ENCODE results near the gene AP2B1. TPM values are rescaled to one million over a fixed set of nuclear protein-coding genes. Genes with fewer than 3 reads are reported as not detected.

The AP2B1 gene
- total RNA-seq, 1 experiment from 2014 or later: 100 TPM

DNA sequence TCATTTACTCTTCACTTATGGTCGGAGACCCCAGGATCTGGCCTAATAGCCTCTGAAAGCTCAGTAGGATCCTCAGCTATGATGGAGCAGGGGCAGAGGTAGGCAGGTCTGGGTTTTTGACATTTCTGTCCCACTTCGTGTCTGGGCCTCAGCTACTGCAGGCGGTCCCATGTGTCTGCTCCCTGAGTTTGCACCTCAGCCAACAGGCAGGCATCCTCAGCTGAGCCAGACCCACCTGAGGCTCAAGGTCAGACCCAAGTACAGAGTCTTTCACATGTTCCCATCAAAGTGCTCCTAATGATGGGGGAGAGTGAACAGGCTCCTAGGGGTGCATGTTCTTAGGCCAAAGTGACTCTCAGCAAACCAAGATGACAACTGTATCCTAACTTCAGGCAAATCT is 141.4 kb downstream of the AP2B1 start:
- no peak for DNase-seq (ENCODE audit: low read depth)

DNA sequence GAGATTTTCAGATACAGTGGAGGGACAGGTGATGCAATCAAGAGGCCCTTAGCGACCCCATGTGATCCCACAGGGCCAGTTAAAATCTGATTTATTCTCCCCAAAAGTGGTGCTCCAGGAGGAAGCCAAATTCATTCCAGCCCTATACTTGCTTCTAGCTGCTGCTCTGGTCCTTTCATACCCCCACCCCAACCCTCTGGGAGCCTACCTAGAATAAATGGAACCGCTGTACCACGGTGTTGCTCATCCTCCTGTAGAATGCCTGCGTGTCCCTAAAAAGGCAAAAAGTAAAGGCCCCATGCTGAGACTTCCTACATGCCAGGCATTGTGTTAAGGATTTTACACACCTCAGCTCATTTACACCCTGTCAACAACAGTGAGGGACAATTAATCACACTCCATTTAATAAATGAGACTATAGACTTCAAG is 142.3 kb downstream of the AP2B1 start:
- DNase-seq (ENCODE audit: low read depth): no peak

DNA sequence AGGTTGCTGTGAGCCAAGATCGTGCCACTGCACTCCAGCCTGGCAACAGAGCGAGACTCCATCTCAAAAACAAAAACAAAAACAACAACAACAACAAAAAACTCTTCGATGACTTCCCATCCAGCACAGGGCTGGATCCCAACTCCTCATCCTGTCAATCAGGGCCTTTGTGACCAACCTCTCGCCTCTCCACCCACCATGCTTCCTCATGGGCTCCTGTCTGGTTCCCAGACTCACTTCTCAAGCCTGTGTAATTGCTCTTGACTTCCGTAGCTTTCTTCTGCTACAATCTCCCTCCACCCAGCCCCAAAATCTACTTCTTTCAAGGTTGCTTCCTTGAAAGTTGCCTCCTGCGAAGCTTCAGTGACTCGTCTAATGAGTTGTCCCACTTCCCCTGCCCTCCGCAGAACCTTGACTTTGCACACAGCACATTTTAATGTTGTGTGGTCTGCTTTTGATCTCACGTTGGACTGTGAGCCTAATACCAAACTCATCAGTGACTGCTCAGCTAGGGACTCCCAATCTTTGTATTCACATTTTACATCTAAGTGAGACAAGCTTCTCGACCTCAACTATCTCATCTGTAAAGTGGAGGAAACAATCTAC is 143.4 kb downstream of the AP2B1 start:
- no peak for DNase-seq (ENCODE audit: low read depth)

DNA sequence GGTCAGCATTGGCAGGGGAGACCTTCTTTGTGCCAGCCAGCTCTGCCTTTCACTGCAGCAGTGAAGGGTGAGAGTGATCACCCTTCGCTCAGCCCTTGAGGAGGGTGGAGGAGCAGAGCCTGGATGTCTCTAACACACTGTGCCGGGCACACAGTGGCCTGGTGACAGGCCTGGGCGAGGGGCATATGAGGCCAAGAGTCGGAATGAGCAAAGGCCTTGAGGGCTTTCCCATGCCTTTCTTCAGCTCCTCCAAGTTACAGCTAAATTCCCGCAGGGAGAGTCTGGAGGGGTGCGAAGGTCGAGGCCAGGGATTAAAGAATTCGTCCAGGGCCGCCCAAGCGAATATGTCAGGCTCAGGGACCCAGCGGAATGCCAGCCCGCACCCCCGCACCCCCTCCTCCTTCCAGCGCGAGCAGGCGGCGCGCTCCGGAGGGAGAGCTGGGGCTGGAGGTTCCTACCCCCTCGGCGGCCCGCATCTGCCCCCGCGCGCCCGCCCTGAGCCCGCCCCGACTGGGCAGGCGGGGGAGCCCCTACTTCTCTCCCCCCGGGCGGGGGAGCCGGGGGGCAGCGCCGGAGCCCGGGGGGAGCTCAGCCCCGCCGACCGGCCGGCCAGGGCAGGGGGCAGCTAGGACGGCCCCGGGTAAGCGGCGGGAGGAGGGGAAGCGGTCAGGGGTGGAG is 144.3 kb downstream of the AP2B1 start, which contains the start of gene RASL10B:
RASL10B (plus strand) TSS at position 401 of the 678 bp plus-strand sequence. CDS start 3,546 bp downstream, outside the sequence.
- peak; percentile 19 for DNase-seq (ENCODE audit: low read depth)

DNA sequence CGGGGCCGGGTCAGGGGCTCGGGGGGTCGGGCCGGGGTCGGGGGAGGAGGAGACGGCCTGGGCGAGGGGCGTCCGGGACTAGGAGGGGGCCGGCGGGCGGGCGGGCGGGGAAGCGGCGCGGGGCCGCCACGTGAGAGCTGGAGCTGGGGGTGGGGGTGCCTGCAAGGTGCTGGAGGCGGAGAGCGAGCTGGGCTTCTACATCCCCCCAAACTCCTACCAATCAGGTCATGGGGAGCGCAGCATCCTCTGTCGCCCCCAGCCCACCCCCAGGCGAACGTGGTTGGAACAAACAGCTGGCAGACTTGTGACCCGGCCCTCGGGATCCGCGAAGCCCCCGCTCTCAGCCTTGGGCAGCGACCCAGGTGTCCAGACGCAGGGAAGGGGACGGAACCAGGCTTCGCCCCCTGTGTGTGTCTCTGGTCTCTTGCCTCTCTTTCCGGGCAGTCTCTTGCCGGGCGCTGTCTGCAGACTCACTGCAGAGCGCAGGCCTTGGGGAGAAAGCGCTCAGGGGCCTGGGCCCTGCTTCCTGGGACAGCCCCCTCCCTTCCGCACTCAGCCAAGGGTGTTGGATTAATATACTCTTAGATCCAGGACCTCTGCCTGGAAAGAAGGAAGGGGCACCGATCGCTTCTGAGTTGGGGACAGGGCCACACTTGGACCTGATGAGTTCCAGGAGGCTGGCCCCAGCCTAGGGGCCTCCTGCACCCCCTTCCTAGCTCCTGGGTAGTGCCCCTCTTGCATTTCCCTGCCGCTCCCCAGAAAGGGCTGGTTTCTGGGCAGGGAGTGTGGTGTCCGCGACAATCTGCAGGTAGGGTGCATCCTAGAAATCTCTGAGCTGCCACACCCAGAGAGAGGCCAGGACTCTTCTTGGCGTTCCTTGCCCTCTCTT is 145.0 kb downstream of the AP2B1 start:
- DNase-seq (ENCODE audit: low read depth): no peak

DNA sequence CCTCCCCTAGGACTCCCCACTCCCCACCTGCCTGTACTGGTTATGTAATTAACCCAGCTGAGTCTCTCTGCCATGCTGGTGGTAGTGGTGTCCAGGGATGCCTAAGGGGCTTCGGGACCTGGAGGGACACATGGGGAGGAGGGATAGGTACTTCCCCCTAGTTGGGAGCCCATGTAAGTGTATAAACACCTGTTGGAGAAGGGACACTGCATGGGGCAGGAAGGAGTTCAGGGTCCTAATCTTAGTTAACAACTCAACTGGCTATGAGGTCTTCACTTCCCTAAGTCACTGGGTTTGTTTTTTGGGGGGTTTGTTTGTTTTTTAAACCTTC is 145.6 kb downstream of the AP2B1 start:
- no peak for DNase-seq (ENCODE audit: low read depth)

DNA sequence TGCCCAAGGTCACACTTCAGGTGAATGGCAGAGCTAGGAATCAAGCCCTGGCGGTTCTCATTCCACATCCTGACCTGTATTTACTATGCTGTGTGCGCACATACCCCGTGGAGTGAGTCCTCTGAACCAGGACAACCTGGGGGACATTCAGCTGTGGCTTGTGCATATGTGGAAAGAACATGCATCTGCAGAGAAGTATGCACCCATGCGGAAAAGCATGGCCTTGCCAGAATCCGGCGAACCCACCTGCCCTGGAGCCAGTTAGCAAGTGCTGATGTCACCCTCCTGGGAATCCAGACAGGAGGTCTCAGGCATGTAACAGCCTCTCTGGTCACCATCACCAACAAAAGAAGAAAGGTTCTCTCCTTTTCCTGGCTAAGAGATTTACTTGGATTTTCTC is 146.2 kb downstream of the AP2B1 start:
- DNase-seq (ENCODE audit: low read depth): no peak

DNA sequence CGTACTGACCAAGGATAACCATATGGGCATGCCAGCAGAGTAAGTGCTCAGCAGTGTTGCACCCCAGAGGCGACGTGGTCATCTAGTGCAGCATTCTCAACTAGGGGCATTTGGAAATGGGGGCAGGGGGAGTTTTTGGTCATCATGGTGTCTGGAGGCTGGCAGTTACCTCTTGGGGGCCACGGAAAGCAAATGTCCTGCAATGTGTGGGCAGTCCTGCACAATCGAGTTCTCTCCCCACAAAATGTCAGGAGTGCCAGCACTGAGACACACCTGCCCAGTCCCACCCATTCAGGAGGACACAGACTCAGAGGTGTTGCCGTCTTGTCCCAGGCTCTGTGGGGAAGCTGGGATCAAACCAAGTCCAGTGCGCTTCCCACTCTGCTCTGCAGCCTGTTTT is 147.3 kb downstream of the AP2B1 start:
- no peak for DNase-seq (ENCODE audit: low read depth)

DNA sequence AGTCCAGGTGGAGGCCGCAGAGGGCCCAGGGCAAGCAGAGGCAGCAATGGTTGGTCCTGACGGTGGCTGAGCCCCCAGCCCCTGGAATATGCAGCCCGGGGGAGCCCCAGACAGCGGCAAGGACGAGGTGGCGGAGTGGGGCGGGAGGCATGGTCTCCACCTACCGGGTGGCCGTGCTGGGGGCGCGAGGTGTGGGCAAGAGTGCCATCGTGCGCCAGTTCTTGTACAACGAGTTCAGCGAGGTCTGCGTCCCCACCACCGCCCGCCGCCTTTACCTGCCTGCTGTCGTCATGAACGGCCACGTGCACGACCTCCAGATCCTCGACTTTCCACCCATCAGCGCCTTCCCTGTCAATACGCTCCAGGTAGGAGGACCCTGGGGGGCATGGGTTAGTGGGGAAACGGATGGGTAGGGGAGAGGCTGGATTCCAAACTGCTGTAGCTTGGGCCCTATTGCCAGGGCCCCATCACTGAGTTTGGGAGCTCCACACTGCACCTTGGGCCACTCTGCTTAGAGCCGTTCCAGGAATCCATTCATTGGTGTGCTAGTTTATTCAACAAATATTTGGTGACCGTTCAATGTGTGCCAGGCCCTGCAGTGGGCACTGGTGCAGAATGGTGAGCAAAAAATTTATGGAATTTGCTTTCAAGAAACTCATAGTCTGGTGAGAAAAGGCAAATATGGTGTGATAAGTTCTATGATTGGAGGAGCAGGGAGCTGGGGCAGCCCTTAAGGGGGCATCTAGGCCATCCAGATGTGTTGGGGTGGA is 148.1 kb downstream of the AP2B1 start:
- no peak for DNase-seq (ENCODE audit: low read depth)

DNA sequence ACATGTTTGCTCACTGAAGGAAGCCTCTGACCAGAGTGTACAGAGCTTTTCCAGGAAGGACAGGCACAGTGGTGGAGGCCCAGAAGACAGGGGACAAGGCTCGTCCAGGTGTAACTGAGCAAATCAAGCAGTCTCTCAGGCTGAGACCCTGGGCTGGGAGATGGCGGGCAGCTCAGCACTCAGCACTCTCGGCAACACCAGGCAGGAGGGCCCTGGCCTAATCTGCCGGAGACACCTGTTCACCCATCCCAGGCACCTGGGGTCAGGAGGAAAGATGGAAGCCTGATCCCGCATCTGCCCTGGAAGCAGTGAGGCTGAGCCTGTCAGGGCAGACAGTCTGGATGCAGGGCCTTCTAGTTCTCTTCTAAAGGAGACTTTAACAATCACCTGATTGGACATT is 149.1 kb downstream of the AP2B1 start:
- no peak for DNase-seq (ENCODE audit: low read depth)

DNA sequence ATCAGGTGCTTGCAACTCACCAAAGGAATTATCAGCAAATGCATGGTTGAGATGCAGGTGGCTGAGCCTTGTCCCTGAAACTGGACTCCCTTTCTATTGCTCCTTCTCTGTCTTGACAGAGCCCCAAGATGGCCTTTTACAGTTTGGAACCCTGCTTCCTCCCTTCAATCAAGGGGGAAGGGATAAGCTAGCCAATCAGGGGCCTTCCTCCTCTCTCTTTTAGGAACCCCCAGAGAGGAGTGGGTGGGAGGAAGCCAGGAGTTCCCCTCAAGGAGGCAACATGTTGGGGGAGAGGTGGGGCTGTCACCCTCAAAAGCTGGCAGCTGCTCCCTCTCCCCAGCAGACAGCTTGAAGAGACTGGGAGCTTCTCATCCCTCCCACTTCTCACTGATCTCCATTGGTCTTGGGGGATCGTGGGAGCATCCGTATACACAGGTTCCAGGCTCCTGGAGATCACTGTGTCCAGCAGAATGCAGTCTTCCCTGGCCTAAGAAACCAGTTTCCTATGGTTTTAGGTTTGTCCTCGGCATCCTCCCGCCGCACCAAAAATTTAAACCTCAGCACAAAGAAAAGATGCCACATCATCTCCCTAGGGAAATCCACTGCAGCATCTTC is 151.5 kb downstream of the AP2B1 start:
- no peak for DNase-seq (ENCODE audit: low read depth)

DNA sequence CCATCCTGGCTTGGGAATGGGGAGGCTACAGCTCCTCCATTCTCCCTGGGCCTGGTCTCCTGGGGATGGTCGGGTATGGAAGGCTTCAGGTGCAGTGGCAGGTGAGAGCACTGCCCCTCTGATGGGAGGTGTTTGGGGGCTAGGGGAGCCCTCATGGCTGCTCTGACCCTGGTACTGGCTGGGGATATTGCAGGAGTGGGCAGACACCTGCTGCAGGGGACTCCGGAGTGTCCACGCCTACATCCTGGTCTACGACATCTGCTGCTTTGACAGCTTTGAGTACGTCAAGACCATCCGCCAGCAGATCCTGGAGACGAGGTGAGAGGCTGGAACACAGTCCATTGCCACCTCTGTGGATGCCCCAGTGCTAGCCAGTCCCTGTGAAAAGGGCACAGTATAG is 153.1 kb downstream of the AP2B1 start:
- no peak for DNase-seq (ENCODE audit: low read depth)

DNA sequence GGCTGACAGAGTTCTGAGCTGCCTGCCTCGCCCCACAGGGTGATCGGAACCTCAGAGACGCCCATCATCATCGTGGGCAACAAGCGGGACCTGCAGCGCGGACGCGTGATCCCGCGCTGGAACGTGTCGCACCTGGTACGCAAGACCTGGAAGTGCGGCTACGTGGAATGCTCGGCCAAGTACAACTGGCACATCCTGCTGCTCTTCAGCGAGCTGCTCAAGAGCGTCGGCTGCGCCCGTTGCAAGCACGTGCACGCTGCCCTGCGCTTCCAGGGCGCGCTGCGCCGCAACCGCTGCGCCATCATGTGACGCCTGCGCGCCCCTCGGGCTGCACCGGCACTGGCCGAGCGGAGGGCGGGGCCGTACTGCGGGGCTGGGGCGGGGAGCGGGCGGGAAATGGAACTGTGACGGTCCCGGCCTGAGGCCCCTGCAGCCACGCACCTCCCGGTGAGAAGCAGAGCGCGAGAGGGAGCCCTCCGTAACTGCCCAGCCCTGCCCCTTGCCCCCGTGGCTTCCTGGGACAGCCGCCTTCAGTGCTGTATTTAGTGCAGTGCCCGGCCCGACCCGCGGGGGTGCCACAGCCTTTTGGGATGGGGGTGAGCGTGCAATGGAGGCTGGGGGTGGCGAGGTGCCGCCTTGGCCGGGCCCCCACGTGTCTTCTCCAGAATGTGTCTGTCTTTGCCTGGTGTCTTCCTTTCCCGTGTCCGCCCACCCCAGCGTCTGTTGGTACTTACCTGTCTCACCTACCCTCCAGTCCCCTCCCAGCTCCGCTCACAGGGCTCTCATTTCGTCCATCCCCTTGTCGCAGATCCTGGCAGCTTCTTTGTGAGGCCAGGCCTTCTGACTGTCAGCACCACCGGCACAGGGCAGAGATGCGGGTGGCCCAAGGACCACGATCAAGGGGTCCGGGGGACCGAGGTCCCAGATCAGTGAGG is 154.1 kb downstream of the AP2B1 start:
- no peak for DNase-seq (ENCODE audit: low read depth)

DNA sequence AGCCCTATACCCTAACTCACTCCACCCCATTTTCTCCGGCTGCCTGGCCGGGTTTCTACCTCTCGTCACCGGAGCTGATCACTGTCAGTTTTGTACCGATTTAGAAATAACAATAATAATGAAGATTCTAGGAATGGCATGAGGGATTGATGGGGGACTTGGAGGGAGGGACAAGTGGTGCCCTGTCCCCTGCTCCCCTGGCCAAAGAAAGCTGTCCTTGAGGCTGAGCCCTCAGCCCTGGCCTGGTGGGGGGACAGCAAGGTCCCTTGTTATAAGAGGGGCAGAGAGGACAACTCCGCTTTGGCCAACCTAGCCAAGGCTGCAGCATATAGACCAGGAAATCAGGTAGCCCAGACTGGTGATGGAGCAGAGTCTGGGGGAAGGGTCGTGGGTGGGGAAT is 155.4 kb downstream of the AP2B1 start:
- no peak for DNase-seq (ENCODE audit: low read depth)

DNA sequence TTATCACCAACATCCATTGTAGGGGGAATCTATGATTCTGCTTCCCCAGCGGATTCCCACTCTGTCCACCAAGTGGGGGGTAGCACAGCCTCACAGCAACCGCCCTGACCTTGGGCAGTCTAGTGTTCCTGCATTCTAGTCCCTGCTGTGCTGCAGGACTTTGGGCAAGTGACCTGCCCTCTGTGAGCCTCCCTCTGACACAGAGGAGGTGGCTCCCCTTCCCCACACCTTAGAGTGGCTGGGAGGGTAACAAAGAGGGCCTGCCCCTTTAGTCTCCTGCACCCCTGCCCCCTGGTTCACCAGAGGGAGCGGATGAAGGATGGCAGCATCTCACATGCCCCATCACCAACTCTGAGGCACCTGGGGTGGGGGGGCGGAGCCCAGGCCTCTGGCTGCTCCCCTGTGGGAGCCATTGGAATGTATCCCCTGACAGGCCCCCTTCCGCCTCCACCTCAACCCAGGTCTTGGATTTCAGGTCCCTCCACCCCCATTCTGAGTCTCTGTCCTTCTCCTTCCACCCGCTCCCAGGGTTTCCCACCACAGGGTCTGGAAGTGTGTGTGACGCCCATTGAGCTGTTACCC is 155.9 kb downstream of the AP2B1 start:
- no peak for DNase-seq (ENCODE audit: low read depth)

DNA sequence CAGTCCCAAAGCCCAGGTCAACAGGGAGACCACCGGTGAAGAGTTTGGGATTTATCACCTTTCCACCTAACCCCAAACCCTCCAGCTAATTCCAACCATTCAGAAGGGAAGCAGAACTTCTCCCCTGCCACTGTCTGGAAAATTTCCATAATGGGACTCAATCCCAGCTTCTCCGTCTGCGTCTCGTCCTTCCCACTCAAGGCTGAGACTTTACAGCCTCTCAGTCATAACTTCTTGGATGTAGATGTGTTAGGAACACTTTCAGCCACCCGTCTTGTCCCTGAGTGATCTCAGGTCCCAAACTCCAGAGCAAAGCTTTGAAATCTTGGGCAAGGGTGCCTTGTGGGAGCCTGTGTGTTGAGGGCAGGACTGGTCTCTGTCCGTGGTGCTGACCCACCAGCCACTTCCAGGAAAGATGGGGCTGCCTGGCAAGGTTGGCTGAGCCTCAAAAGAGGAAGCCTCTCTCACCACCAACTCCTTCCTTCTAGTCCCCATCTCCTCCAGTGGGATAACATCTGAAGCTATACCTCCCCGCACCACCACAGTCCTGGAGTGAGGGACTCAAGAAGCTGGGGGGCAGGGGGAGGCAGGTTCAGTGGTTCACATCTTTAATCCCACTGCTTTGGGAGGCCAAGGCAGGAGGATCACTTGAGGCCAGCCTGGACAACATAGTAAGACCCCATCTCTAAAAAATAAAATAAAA is 156.7 kb downstream of the AP2B1 start:
- DNase-seq (ENCODE audit: low read depth): peak; percentile 38

DNA sequence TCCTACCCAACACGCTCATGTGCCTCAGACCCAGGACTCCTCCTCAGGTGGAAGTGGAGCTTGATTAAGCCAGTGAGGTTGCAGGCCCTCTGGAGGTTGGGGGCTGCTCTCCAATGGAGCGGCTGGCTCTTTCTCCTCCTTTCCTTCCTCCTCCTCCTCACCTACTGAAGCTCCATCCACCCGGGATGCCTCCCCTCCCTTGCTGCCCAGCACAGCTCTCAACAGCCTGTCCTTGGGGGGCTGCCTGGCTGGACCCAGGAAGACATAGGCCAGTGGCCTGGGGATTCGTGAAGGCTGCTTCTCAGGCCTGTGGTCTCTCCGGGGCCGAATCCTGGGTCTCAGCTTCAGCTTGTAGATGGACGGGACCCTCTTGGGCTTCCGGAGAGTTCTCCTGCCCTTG is 157.7 kb downstream of the AP2B1 start:
- DNase-seq (ENCODE audit: low read depth): no peak

DNA sequence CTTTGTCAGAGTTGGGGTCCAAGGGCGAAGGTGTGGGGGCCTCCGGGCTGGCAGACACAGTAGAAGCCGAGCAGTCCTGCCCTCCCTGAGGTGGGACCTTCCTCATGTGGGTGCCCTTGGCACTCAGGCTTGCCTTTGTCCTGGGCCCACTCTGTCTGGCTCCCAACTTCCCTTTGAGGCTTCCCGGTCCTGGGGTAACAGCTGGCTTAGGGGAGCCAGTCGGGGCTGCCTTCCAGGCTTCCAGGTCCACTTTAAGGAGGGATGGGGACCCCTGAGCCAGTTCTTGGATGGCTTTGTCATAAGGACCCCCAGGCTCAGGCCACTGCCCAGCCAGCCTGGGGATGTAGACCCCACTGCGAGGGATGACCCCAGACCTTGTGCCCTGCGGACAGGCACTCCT is 158.1 kb downstream of the AP2B1 start:
- no peak for DNase-seq (ENCODE audit: low read depth)

DNA sequence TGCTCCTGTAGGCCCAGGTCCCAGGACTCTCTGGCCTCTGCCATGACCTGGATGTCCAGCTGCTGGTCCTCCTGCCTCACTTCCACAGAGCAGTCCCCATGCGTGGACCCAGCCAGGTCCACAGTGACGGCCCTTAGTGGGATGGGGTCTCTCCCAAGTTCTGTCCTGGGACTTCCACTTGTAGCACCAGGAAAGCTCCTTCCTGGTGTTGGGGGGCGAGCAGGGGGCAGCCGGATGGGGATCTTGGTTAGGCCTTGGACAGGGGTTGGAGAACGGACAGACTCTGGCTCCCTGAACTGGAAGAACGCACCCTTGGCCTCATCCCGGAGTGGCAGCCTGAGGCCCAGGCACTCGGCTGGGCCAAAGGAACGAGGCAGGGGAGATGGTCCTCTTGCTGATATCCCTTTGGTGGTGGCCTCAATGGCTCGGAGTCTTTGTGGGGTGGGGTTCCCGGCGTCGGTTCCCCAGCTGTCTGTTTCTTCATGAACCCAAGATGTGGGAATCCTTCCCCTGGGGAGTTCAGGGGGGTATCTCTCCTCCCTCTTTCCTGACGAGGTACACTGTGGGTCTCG is 158.7 kb downstream of the AP2B1 start:
- DNase-seq (ENCODE audit: low read depth): no peak
